Activated T-helper 1 cell treated with anti-CD3 and anti-CD28 coated beads, Interleukin-2, amount 50 U/mL, for 16 hours (primary cell): ENCODE results near the gene TMEM63A.
"Not testable (repeated sequence)": the region's sequence is repeated elsewhere in the genome, so short reads cannot be mapped to it uniquely, and the experiment has no call there.

Source experiments
- DNase-seq, 2 donors: peaks; one replicate each; pipeline ENCODE4 v3.0.0-alpha.2; 2020; ENCODE audit warnings: low read depth in 1 of 2, low spot score in 1 of 2

Gene TMEM63A

DNA sequence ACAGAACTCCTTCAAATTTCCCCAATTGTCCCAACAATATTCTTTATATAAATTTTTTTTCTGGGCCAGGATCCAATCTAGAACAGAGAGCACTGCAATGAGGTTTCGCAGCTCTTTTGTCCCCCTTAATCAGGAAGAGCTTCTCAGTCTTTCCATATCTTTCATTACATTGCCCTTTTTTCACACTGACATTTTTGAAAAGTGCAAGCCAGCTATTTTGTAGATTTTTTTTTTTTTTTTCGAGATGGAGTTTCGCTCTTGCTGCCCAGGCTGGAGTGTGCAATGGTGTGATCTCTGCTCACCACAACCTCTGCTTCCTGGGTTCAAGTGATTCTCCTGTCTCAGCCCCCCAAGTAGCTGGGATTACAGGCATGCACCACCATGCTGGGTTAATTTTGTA is 75.4 kb downstream of the TMEM63A start:
- DNase-seq = not testable (repeated sequence)

DNA sequence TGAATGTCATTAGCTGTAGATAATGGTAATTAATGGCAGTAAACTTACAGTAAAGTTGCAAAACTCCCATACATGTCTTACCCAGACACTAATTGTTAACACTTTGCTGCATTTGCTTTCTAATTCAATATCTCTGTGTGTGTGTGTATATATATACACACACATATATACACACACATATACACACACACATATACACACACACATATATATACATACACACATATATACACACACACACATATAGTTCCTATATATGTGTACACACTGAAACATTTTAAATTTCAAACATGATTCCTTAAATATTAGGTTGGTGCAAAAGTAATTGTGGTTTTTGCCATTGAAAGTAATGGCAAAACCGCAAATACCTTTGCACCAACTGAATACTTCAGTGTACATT is 75.9 kb downstream of the TMEM63A start:
- DNase-seq = no peak

DNA sequence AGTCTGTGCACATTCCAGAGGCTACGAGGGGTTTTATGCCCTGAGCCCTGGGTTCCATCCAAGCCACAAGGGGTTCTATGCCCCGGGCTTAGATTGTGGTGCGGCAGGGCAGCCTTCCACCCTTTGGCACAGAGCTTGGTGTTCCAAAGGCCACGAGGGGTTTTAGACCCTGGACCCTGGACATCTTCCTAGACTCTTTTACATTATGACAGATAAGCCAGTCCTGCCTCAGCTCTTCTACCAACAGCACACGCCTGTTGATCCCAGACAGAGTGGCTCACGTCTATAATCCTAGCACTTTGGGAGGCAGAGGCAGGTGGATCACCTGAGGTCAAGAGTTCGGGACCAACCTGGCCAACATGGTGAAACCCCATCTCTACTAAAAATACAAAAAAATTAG is 81.0 kb downstream of the TMEM63A start:
- DNase-seq = not testable (repeated sequence)

- not testable (repeated sequence) for DNase-seq
Measured at GRCh38 chr1:225796097-225796496, 86.1 kb downstream of the TMEM63A start.
